Right atrium auricular region (tissue), 2 donors: Measurements from ENCODE around the gene CCDC187. TPM values are rescaled to one million over a fixed set of nuclear protein-coding genes. Genes with fewer than 3 reads are reported as not detected.

Experiments used
- DNase-seq: peaks from one replicate; pipeline ENCODE4 v3.0.0-alpha.2; 2019; ENCODE audit warnings: low spot score
- H3K27ac ChIP-seq, 2 donors: fragments of 200-600 bp; sonication (generic); 1 replicate in 1 of 2; 2 replicates in 1 of 2; pipeline ENCODE4 v1.5.1; 2016 to 2019
- H3K27me3 ChIP-seq, 2 donors: fragments of 200-600 bp; sonication (generic); one replicate each; pipeline versions ENCODE4 v1.5.1 to v1.6.0; 2017 to 2019
- H3K36me3 ChIP-seq: fragments of 200-600 bp; sonication (generic); one replicate; pipeline ENCODE4 v1.5.1; 2016
- H3K4me1 ChIP-seq, 2 donors: fragments of 200-600 bp; sonication (generic); one replicate each; pipeline versions ENCODE4 v1.5.1 to v1.6.0; 2017 to 2019
- H3K4me3 ChIP-seq, 2 donors: fragments of 200-600 bp; sonication (generic); 1 replicate in 1 of 2; 2 replicates in 1 of 2; pipeline ENCODE4 v1.5.1; 2017 to 2019; ENCODE audit warnings: mild to moderate bottlenecking in 1 of 2, moderate library complexity in 1 of 2
- H3K9me3 ChIP-seq, 2 donors: fragments of 200-600 bp; sonication (generic); one replicate each; pipeline ENCODE4 v1.5.1; 2019
- total RNA-seq, 2 donors: library from RNA; depleted of rRNA; stranded (reverse); fragments of >200 nt; gene quantifications; one replicate each; pipeline ENCODE4 v1.1.0, GENCODE V29; 2016
- TF ChIP-seq, protein P1 (sequence below), 2 donors: fragments of 200-600 bp; sonication (generic); IDR thresholded peaks; one replicate each; pipeline ENCODE4 v1.5.1; 2019; ENCODE audit warnings: antibody characterized with exemption in 2 of 2

The CCDC187 gene
- total RNA-seq, 2 donors from 2014 or later: not detected

DNA sequence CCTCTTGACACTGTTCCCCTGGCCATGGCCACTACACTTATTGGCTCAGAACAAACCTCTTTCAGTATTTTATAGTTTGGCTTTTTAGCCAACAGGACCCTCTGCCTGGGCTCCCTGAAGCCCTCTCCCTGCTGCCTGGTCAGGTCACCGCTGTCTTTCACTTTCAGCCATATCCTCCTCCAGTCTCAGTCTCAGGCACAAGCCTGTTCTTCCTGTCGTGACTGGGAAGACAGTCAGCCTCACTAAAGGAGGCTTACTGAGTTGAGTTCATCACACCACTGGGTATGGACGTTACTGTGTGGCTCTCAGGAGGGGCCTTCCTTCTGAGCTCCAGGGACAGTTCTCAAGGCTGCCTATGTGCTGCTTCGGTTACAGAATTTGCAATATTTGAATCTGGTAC, 60.3 kb downstream of the CCDC187 start:
- TF ChIP-seq, protein P1, sequence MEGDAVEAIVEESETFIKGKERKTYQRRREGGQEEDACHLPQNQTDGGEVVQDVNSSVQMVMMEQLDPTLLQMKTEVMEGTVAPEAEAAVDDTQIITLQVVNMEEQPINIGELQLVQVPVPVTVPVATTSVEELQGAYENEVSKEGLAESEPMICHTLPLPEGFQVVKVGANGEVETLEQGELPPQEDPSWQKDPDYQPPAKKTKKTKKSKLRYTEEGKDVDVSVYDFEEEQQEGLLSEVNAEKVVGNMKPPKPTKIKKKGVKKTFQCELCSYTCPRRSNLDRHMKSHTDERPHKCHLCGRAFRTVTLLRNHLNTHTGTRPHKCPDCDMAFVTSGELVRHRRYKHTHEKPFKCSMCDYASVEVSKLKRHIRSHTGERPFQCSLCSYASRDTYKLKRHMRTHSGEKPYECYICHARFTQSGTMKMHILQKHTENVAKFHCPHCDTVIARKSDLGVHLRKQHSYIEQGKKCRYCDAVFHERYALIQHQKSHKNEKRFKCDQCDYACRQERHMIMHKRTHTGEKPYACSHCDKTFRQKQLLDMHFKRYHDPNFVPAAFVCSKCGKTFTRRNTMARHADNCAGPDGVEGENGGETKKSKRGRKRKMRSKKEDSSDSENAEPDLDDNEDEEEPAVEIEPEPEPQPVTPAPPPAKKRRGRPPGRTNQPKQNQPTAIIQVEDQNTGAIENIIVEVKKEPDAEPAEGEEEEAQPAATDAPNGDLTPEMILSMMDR (IDR thresholded peaks at IDR 0.05): no peak
- Histone ChIP-seq H3K36me3 (no peaks in the 10 kb centered on the region), H3K27me3 (no peaks in the 10 kb centered on the region), H3K27ac (no peak overlapping the region), H3K9me3 (no peaks in the 10 kb centered on the region), H3K4me1 (peaks cover 4 to 44% of the 10 kb centered on the region in 2 donors), H3K4me3 (no peak overlapping the region)
- DNase-seq: no peak

DNA sequence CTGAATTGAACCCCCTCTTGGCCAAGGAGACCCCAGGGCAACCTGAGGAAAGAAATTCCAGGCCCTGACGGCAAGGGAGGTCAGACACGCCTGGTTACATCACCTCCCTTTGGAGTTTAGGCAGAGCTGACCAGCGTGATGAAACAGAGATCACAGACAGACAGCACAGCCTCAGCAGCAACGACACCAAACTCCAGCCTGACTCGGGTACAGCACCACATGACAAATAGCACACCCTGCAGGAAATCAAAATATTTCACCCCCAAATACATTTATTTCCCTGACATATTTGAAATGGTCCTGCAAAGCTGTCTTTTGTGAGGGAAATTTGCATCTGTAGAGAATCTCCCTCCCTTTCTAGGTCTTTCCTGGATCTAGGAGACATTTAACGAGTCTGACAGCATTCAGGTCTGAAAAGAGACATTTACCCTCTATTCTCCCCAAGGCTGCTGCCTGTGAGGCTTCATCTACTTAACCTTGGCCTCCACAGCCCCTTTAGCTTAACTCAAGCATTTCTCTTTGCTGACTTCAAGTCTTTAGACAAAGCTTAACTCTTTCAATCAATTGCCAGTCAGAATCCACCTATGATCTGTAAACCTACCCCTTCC, 60.9 kb downstream of the CCDC187 start:
- Histone ChIP-seq H3K27ac (no peak overlapping the region), H3K4me3 (no peak overlapping the region), H3K9me3 (no peaks in the 10 kb centered on the region), H3K36me3 (no peaks in the 10 kb centered on the region), H3K27me3 (no peaks in the 10 kb centered on the region), H3K4me1 (peaks cover 4 to 44% of the 10 kb centered on the region in 2 donors)
- TF ChIP-seq, protein P1 (IDR thresholded peaks at IDR 0.05): no peak
- DNase-seq: no peak

DNA sequence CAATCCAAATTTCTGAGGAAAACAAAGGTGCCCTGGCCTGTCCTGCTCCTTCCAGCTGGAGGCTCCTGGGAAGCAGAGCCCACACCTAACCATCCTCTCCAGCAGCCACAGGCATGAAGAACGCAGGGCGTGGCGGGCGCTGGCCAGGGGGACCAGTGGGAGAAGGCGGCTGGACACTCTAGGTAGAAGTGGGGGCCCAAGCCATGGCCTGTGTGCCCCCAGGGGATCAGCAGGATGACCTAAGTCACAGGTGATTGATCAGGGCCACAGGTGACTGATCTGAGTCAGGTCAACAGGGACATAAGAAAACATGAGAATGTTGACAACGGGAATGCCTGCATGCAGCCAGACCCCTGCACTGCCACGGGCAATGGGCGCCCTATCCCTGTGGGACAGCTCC, 61.6 kb downstream of the CCDC187 start:
- H3K36me3 ChIP-seq: peaks cover 2% of the 10 kb centered on the region
- no peaks in the 10 kb centered on the region for H3K27me3 ChIP-seq
- no peaks in the 10 kb centered on the region for H3K9me3 ChIP-seq
- TF ChIP-seq, protein P1 (IDR thresholded peaks at IDR 0.05): no peak
- H3K4me1 ChIP-seq: peaks cover 4 to 44% of the 10 kb centered on the region in 2 donors
- DNase-seq: no peak
- no peak overlapping the region for H3K27ac ChIP-seq
- no peak overlapping the region for H3K4me3 ChIP-seq

DNA sequence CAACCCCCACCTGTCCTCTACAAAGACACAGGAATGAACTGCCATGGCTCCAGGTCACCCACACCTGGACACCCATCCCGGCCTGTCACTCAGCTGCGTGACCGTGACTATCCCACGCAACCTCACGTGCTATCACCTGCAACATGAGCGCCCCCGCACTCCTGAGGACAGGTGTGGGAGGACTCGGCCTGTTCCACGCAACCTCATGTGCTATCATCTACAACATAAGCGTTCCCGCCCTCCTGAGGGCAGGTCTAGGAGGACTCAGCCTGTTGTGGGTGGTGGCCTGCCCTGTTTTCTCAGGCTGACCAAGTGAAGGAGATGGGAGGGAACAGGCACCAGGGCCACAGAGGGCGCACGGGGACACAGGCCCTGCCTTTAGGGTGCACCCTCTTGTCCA, 62.4 kb downstream of the CCDC187 start:
- Histone ChIP-seq H3K27me3 (no peaks in the 10 kb centered on the region), H3K9me3 (no peaks in the 10 kb centered on the region), H3K27ac (no peak overlapping the region), H3K4me3 (no peak overlapping the region), H3K4me1 (peaks cover 4 to 44% of the 10 kb centered on the region in 2 donors), H3K36me3 (peaks cover 9% of the 10 kb centered on the region)
- TF ChIP-seq, protein P1 (IDR thresholded peaks at IDR 0.05): no peak
- DNase-seq: no peak

DNA sequence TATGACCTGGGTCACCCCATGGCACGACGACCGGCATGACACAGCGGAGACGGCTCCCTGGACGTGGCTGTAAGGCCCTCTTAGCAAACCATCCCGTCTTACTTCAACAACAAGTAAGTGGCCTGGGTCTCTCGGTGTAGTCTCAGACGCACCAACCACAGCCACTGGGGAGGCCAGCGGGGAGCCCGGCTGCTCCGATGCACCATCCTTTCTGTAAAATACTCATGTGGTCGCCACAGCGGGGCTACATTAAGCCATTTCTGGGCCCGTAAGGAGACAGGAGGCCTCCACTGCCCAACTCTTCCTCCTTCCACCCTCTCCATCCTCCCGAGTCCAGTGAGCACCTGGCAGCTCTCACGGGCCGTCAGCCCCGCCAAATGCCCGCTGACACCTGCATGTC, 63.0 kb downstream of the CCDC187 start:
- Histone ChIP-seq H3K27ac (no peak overlapping the region), H3K4me3 (no peak overlapping the region), H3K4me1 (peaks cover 4 to 44% of the 10 kb centered on the region in 2 donors), H3K9me3 (no peaks in the 10 kb centered on the region), H3K36me3 (peaks cover 10% of the 10 kb centered on the region), H3K27me3 (no peaks in the 10 kb centered on the region)
- no peak for DNase-seq
- TF ChIP-seq, protein P1 (IDR thresholded peaks at IDR 0.05): no peak

DNA sequence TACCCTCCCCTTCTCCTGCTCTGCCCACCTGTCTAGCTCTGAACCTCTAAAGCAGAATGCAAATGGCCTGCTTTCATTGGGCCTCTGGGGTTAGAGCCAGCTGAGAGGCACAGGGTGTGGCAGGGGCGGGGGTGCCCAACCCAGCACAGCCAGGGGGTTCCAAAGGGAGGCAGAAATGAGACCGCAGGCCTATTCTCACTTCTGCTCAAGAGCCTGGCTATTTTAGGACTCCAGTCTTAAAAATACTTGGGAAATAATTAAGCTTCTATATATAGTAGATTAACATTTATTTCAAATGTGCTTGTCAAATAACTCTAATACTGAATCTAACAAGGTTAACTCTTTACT, 63.9 kb downstream of the CCDC187 start:
- Histone ChIP-seq H3K9me3 (no peaks in the 10 kb centered on the region), H3K27ac (peak overlapping the region; percentile 55 to 73), H3K27me3 (no peaks in the 10 kb centered on the region), H3K36me3 (peaks cover 10% of the 10 kb centered on the region), H3K4me1 (peaks cover 4 to 40% of the 10 kb centered on the region in 2 donors), H3K4me3 (no peak overlapping the region)
- DNase-seq: no peak
- TF ChIP-seq, protein P1 (IDR thresholded peaks at IDR 0.05): no peak
